Kidney capillary endothelial cell (primary cell): ENCODE results near the gene RNF13.
A peak's percentile ranks its signal among the peaks of the same experiment; 100 is the strongest.
"Not testable (repeated sequence)": the region's sequence is repeated elsewhere in the genome, so short reads cannot be mapped to it uniquely, and the experiment has no call there.

ENCODE experiments used
- DNase-seq: peaks from one replicate; pipeline ENCODE4 v3.0.0-alpha.2; 2018; ENCODE audit warnings: low spot score

Gene RNF13

DNA sequence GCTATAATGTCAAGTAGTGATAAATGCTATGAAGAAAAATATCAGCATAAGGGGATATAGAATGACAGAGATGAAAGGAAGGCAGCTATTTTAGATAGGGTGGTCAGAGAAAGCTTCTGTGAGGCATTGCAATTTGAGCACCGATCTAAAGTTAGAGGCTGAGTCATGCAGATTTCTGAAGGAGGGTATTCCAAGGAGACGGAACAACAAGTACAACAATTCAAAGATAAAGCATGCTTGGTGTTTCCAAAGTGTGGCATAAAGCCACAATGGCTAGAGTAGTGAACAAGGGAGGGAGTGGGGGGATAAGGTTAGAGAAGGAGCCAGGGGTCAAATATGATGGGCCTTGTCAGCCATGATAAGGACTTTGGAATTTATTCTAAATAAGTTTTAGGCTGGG lies 85.8 kb downstream of the RNF13 start:
- DNase-seq: no peak

DNA sequence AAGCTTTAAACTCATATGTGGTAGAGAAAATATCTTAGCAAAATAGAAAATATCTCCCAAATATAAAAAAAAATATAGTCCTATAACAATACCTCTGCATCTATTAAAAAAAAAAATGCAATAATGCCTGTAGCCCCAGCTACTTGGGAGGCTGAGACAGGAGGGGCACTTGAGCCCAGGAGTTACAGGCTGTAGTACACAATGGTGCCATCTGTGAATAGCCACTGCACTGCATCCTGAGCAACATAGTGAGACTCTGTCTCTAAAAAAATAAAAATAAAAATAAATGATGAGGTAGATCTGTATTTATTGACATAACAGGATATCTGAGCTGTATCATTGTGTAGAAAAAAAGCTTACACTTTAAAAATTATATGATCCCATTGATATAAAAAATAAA lies 87.3 kb downstream of the RNF13 start:
- DNase-seq: no peak

DNA sequence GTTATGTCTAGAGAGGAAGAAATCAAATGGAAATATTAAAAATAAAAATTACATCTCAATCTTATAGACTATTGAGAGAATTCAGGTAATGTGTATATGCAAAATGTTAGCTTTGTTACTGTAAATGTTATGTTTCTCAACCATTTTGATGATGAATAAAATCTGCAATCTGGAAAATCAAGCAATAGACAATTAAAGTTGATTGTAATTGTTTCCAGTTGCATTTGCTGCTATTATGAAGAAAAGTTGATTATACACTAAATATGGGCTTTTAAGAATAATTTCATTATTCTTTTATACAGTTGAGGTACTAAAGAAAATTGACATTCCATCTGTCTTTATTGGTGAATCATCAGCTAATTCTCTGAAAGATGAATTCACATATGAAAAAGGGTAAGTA lies 88.8 kb downstream of the RNF13 start:
- no peak for DNase-seq

DNA sequence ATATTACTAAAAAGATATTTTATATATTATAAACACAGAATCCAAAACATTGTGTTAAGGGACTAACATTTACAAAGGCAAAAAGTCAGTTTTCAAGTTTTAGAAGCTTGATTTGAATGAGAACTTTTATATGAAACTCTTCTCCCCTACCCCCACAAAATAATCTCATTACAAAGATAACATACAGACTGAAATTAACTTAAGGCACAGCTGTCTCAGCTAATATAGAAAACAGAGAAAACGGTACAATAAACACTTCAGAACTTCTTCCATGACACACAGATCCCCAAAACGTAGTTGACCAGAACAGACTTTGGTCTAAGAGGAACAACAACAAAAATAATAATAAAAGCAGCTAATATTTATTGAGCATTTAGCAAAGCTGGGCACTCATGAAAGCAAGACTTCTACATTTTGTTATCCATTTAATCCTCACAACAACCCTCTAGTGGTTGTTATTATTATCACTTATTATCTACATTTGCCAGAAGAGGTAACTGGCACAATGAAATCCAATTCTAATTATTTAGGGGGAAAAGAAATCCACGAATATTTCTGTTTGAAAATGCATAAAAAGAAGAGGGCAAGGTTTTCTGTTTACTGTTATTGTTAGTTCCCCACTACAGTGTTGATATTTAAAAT lies 89.6 kb downstream of the RNF13 start:
- DNase-seq: peak; percentile 6

DNA sequence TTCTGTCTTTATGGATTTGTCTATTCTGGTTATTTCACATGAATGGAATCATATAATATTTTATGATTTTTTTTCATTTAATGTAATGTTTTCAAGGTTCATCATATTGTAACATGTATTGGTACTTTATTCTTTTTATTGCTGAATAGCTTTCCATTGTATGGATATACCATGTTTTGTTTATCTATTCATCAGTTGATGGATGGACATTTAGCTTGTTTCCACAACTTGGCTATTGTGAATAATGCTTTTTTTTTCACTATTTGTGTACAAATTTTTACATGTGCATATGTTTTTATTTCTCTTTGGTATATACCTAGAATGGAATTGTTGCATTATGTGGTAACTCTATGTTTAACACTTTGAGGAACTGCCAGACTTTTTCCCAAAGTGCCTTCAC lies 93.0 kb downstream of the RNF13 start:
- no peak for DNase-seq

DNA sequence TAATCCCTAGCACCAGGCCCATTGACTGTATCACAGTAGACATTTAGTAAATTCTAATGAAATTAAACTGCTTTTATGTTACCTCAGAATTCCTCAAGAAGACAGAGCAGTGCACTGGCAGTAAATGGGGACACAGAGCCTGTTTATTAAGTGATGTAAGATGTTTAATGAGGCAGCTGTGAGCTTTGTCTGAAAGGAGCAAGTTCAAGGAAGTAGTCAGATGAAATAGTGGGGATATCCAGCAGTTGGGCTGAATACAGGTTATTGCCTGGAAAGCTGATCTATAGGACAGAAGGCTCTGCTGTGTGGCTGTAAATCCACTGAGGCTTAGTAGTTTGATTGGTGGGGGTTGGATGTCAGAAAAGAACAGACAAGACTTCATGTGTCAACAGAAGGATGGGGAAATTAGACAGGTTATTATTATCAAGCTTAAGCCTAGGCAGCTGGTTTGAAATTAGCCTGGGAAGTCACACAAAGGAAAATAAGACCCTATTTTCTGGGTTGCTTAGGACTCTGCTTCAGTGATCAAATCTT lies 95.5 kb downstream of the RNF13 start:
- no peak for DNase-seq

DNA sequence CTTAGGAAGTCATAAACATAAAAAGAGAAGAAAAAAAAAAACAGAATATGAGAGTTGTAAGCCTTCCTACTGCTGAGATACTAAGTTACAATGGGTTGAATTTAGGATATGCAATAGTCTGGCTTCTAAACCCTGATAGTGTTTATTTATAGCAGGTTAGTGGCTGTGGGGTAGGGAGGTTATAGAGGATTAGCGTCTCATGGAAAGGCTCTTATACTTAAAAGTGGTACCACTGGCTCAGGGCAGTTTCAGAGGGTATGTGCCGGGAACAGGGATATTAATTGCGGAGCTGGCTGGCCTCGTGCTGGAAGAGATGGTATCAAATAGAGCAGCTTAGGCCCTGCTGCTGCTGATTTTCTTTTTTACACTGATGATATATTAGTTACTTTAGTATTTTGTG lies 96.9 kb downstream of the RNF13 start:
- DNase-seq: no peak

DNA sequence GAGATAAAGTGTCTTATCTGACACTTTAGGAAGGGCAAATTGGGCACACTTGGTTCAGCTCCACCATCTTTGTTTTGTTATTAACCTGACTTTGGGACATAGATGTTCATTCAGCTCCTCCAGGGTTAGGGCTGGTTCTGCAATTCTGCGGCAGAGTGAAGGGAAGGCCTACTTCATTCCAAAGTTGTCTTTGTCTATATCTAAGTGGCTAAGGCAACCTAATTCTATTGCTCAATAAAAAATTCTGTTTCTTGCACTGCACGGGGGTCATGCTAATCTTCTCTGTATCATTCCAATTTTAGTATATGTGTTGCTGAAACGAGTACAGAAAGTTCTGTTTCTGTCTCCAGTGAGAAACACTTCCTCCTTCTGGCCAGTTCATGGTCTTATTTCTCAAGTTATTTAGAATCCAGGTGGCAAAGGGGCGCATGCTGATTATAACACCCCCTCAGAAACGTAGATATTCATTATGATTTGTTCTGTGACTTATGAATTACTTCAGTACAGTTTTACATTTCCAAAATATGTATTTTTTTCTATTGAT lies 104.2 kb downstream of the RNF13 start:
- DNase-seq: no peak

DNA sequence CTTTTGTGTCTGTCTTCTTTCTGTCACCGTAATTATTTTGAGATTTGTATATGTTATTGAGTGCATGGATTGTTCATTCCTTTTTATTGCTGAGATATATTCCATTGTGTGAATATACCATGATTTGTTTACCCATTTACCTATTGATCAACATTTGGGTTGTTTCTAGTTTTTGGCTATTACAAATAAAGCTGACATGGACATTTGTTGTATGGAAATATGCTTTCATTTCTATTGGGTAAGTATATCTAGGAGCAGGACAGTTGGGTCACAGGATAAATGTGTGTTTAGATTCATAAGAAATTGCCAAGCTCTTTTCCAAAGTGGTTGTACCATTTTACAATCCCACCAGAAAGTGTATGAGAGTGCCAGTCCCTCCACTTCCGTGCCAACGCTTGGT lies 106.5 kb downstream of the RNF13 start:
- no peak for DNase-seq

DNA sequence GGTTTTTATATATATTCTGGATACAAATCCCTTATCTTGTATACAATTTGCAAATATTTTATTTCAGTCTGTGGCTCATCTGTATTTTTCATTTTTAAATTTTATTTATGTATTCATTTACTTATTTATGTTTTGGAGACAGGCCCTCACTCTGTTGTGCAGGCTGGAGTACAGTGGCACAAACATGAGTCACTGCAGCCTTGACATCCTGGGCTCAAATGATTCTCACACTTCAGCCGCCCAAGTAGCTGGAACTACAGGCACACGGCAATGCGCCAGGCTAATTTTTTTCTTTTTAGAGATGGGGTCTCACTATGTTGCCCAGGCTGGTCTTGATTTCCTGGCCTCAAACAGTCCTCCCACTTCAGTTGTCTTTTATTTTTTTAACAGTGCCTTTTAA lies 107.1 kb downstream of the RNF13 start:
- DNase-seq: no peak

DNA sequence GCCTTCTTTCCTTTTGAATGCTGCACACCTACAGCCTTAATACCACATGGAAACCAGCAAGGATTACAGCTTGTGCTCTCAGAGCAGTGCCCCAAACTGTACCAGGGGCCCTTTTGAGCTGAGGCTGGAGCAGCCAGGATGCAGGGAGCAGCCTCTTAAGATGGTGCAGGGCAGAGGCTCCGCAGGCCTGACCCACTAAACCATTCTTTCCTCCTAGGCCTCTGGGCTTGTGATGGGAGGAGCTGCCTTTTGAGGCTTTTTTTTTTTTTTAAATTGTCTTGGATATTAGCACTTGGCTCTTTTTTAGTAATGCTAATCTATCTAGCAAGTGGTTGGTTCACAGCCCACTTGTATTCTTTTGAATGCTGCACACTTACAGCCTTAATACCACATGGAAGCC lies 120.0 kb downstream of the RNF13 start:
- no peak for DNase-seq

DNA sequence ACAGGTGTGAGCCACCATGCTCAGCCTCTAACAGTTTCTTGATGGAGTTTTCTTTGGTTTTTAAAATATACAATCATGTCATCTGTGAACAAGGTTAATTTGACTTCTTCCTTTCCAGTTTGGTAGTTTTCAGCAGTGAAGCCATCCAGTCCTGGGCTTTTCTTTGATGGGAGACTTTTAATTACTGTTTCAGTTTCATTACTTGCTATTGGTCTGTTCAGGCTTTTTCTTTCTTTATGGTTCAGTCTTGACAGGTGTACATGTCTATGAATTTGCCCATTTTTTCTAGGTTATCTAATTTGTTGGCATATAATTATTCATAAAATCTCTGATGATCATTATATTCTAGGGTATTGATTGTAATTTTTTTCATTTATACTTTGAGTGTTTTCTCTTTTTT lies 120.8 kb downstream of the RNF13 start:
- no peak for DNase-seq

DNA sequence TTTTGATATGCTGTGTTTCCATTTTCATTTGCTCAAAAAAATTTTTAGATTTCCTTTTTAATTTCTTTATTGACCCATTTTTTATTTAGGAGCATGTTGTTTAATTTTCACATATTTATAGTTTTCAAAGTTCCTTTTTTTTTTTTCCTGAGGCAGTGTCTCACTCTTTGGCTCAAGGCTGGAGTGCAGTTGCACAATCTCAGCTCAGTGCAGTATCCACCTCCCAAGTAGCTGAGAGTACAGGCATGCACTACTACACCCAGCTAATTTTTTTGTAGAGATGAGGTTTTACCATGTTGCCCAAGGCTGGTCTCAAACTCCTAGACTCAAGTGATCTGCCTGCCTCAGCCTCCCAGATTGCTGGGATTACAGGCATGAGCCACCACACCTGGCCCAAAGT lies 121.5 kb downstream of the RNF13 start:
- no peak for DNase-seq

DNA sequence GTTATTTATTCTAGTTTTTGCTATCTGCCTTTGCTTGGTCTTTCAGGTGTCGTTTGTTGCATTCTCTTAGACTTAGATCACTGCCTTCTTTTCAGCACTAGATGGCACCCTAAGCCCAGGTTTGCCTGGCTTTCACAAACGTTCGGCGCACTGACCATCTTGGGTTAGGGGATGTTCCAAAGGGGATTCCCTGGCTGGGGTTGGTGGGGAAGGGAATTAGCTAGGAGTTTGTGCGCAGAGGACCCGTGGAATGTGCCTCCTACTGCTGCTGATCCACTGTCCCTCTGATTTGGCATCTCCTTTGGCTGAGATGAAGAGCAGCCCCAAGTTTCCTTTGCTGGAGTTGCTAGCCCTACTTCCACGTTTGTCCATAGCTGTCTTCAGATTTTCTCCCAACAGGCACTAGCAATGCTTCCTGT lies 123.8 kb downstream of the RNF13 start:
- peak; percentile 52 for DNase-seq

DNA sequence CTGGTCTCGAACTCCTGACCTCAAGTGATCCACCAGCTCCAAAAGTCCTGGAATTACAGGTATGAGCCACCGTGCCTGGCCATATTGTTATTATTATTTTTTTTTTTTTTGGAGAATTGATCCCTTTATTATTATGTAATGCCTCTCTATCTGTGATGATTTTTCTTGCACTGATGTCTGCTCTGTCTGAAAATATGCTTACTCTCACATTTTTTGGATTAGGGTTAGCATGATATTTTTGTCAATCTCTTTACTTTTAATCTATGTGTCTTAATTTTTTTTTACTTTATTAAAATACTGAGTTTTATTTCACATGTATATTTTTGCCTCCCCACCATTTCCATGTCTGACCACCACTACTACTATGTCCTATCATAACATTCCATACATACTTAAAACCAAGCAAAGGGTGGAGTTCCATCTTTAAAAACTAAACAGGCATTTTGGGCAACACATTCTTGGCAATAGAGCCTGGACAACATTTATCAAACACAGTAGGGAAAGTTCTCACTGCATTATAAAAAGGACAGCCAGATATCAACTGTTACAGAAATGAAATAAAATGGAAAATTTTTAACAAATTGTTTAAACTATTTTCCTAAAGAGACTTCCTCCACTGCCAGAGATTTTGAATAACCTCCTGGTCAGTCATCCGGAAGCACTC lies 125.5 kb downstream of the RNF13 start:
- not testable (repeated sequence) for DNase-seq

DNA sequence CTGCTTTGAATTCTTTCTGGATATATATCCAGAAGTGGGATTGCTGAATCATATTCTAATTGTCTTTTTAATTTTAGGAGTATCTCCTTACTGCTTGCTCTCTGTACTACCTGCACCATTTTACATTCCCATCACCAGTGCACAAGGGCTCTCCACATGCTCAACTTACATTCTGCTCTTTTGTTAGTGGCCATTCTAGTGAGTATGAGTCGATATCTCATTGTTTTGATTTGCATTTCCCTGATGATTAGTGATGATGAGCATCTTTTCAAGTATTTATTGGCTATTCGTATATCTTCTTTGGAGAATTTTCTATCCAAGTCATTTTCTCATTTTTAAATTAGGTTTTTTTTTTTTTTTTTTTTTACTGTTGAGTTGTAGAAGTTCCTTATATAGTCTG lies 128.2 kb downstream of the RNF13 start:
- DNase-seq: no peak

DNA sequence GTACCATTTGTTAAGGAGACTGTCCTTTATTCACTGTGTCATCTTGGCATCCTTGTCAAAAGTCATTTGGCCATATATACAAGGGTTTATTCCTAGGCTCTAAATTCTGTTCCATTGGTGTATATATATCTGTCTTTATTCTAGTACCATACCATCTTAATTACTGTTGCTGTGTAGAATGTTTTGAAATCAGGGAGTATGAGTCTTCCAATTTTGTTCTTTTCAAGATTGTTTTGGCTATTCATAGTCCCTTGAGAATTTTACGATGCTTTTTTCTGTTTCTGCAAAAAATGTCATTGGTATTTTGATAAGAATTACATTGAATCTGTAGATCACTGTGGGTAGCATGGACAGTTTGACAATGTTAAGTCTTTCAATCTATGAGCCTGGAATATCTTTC lies 128.9 kb downstream of the RNF13 start:
- DNase-seq: no peak

DNA sequence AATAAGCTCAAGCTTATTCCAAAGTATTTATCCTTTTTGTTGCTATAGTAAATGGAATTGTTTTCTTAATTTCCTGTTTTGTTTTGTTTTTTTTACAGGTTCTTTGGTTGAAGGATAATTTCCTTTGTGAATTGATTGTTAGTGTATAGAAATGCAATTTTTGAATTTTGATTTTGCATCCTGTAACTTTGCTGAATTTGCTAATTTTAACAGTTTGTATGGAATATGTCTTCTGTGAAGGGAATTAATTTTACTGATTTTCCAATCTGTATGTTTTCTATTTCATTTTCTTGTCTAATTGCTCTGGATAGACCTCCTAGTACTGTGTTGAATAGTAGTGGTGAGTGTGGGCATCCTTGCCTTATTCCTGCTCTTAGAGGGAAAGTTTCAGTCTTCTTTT lies 129.4 kb downstream of the RNF13 start:
- DNase-seq: no peak

DNA sequence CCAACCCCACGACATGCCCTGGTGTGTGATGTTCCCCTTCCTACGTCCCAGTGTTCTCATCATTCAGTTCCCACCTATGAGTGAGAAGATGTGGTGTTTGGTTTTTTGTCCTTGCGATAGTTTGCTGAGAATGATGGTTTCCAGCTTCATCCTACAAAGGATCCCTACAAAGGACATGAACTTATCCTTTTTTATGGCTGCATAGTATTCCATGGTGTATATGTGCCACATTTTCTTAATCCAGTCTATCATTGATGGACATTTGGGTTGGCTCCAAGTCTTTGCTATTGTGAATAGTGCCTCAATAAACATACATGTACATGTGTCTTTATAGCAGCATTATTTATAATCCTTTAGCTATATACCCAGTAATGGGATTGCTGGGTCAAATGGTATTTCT lies 131.0 kb downstream of the RNF13 start:
- not testable (repeated sequence) for DNase-seq

DNA sequence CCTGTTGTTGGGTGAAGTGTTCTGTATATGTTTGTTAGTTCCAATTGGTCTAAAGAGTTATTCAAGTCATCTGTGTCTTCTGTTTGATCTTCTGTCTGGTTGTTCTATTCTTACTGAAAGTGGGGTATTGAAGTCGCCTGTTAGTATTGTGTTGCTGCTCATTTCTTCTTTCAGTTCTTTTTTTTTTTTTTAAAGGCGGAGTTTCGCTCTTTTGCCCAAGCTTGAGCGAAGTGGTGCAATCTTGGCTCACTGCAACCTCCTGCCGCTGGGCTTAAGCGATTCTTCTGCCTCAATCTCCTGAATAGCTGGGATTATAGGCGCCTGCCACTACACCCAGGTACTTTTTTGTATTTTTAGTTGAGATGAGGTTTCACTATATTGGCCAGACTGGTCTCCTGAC lies 134.2 kb downstream of the RNF13 start:
- DNase-seq: no peak

DNA sequence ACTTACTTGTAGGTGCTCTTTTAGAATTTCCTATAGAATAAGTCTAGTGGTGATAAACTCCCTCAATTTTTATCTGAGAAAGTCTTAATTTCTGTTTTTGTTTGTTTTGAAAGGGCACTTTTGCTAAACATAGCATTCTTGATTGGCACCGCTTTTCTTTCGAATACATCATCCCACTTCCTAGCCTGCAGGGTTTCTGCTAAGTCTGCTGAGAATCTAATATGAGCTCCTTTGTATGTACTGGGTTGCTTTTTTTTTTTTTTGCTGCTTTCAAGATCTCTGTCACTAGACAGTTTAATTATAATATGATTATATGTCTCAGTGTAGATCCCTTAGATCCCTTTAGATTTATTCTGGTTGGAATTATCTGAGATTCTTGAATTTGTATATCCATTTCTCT lies 136.2 kb downstream of the RNF13 start:
- DNase-seq: no peak

DNA sequence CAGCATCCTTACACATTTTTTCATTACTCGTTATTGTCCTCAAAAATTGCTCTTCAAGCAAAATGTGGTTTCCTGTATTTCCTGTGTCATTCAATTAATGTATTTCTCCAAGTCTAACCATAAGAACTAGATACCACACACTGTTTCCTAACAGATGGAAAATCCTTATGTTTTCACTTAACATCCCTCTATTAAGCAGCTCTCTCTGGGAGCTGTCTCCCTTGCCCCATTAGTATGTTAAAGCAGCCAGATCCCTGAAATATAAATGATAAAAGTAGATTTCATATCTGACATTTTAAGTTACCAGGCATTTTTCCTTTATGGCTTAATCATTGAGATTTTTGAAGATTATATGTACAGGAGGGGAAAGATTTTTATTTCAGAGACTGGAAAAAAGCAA lies 141.8 kb downstream of the RNF13 start:
- no peak for DNase-seq

DNA sequence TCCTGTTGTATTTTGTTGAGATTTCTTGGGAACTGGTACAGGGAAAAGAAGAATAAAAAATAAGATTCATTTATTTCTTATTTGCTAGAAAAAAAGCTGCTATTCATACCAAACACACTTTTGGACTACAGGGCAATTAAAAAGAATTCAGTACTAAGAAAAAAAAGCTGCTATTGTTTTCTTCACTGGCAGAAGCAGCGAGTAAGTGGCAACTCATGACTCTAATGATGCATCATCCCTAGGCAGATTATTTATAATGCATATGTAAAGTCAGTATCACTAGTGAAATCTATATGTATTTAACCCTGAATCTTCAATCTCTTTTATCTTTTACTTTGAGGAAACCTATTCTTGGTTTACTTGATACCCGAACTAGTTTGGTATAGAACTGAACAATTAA lies 142.4 kb downstream of the RNF13 start:
- DNase-seq: no peak
